Measurements from ENCODE around the gene PMFBP1.

PMFBP1 gene

DNA sequence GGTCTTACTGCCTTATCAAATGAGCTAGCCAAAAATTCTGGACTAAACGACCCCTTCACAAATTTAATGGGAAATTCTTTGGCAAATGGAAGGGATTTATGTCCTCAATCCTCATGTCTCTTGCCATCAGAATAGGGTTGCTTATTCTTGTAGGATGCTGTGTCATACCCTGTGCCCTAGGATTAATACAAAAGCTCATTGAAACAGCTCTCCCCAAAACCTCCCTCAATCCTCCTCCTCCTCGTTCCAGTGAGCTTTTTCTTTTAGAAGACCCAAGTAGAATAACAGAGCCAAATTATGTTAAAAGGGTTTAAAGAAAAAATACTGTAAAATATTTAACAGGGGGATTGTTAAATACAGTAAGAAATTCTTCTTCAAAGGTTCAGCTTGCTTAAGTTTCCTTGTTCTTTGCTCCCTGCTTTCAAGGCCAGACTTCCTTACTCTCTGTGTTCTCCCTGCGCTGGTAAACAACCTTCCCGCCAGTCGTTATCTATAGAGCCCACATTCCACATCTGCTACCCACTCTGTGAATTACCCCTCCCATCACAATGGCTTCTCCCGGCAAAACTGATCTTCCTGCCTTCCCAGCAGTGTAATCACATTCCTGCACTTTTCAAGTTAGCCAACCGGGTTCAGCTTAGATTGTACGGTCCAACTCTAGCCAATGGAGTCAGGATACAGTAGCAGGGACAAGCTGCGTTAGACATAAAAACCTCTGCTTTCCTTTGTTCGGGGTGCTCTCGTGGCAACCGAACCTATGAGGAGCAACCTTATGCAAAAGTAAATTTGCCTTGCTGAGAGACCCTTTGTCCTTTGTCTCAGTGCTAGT is 99.2 kb downstream of the PMFBP1 start:
- ChIA-PET CTCF (interaction anchor here (0.7 to 1.2 kb wide), 4 partner anchors 8 to 27 kb away, joined by 3 to 5 read pairs (median 3); no protein-coding TSS in a partner anchor), POLR2A (no interaction called here)
- TF ChIP-seq, protein P1, sequence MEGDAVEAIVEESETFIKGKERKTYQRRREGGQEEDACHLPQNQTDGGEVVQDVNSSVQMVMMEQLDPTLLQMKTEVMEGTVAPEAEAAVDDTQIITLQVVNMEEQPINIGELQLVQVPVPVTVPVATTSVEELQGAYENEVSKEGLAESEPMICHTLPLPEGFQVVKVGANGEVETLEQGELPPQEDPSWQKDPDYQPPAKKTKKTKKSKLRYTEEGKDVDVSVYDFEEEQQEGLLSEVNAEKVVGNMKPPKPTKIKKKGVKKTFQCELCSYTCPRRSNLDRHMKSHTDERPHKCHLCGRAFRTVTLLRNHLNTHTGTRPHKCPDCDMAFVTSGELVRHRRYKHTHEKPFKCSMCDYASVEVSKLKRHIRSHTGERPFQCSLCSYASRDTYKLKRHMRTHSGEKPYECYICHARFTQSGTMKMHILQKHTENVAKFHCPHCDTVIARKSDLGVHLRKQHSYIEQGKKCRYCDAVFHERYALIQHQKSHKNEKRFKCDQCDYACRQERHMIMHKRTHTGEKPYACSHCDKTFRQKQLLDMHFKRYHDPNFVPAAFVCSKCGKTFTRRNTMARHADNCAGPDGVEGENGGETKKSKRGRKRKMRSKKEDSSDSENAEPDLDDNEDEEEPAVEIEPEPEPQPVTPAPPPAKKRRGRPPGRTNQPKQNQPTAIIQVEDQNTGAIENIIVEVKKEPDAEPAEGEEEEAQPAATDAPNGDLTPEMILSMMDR (IDR thresholded peaks at IDR 0.05; ENCODE audit: control extremely low read depth, extremely low read depth, low read depth, missing control alignments) = no peak
- no peak for DNase-seq (ENCODE audit: extremely low spot score)

Measured in GM10248 (cell line).